K562 (cell line): ENCODE measurements around the gene CRB2.

Source experiments
- ATF1 ChIP-seq, 2 experiments: fragments of 450-650 bp in 1 of 2; IDR thresholded peaks; 2 replicates each; pipeline ENCODE4 v1.6.1; 2016; ENCODE audit warnings: missing compliant biosample characterization in 1 of 2, missing genetic modification characterization in 1 of 2
- COPS2 ChIP-seq: fragments of 450-650 bp; conservative IDR thresholded peaks from 2 replicates; pipeline ENCODE4 v1.6.1; 2016; ENCODE audit warnings: mild to moderate bottlenecking, moderate library complexity
- CTCF ChIP-seq, 3 experiments: IDR thresholded peaks in 2 of 3; conservative IDR thresholded peaks in 1 of 3; 2 replicates each; pipeline ENCODE4 v1.5.1; 2011 to 2012; ENCODE audit warnings: low read length in 3 of 3, mild to moderate bottlenecking in 3 of 3, control low read depth in 2 of 3, improper control_type of control experiment in 1 of 3, inconsistent platforms in 1 of 3, low read depth in 1 of 3, mixed read lengths in 1 of 3, moderate library complexity in 1 of 3; ENCODE audit not compliant: insufficient read depth in 2 of 3
- HIVEP1 ChIP-seq: fragments of 250-450 bp; sonication (Bioruptor Pico); IDR thresholded peaks from 2 replicates; pipeline ENCODE4 v1.4.0; 2020; ENCODE audit warnings: mild to moderate bottlenecking
- HNRNPUL1 ChIP-seq: fragments of 200-400 bp; formaldehyde crosslinking; IDR thresholded peaks from 2 replicates; pipeline ENCODE4 v1.6.1; 2017; ENCODE audit warnings: low read length
- MAZ ChIP-seq, 2 experiments: fragments of 450-650 bp in 1 of 2; sonication (generic) in 1 of 2; formaldehyde crosslinking; IDR thresholded peaks in 1 of 2; conservative IDR thresholded peaks in 1 of 2; 2 replicates each; pipeline versions ENCODE4 v1.4.0 to v1.5.0; 2020; ENCODE audit warnings: mild to moderate bottlenecking in 1 of 2, missing genetic modification reagents in 1 of 2
- POLR2A ChIP-seq: fragments of 450-650 bp; conservative IDR thresholded peaks from 2 replicates; pipeline ENCODE4 v1.6.1; 2016
- SMAD4 ChIP-seq: fragments of 250-450 bp; sonication (Bioruptor Pico); conservative IDR thresholded peaks from 2 replicates; pipeline ENCODE4 v1.8.0; 2021; ENCODE audit warnings: inconsistent platforms, mild to moderate bottlenecking, moderate library complexity
- STAT6 ChIP-seq: sonication (generic); formaldehyde crosslinking; IDR thresholded peaks from 2 replicates; pipeline ENCODE4 v1.8.1; 2023; ENCODE audit warnings: mild to moderate bottlenecking, missing genetic modification reagents
- TAL1 ChIP-seq: fragments of 450-650 bp; IDR thresholded peaks from 2 replicates; pipeline ENCODE4 v1.6.1; 2016; ENCODE audit warnings: mild to moderate bottlenecking
- TEAD4 ChIP-seq, 2 experiments: sonication (generic) in 1 of 2; formaldehyde crosslinking in 1 of 2; IDR thresholded peaks; 2 replicates each; pipeline versions ENCODE4 v1.6.1 to v1.8.0; 2012 to 2022; ENCODE audit warnings: borderline replicate concordance in 1 of 2, inconsistent platforms in 1 of 2, low read length in 1 of 2, mild to moderate bottlenecking in 1 of 2, missing genetic modification reagents in 1 of 2
- ZNF274 ChIP-seq: IDR thresholded peaks from 2 replicates; pipeline ENCODE4 v1.6.1; 2011; ENCODE audit warnings: low read depth, mild to moderate bottlenecking, low read length, moderate library complexity, borderline replicate concordance
- ZNF280B ChIP-seq: fragments of 250-450 bp; sonication (Bioruptor Pico); IDR thresholded peaks from 2 replicates; pipeline ENCODE4 v1.5.1; 2021; ENCODE audit warnings: mild to moderate bottlenecking
- ZNF407 ChIP-seq: fragments of 450-650 bp; IDR thresholded peaks from 2 replicates; pipeline ENCODE4 v1.6.1; 2016; ENCODE audit warnings: low read depth

- TF ChIP-seq STAT6 (CRISPR knock-in tag) (no peak), TAL1 (no peak), SMAD4 (CRISPR knock-in tag) (no peak), ZNF407 (no peak), HNRNPUL1 (no peak), CTCF (IDR thresholded peaks at IDR 0.05 in 2 of 3, conservative IDR thresholded peaks at IDR 0.05 in 1 of 3; ENCODE audit: insufficient read depth in 2 of 3, low read depth in 1 of 3, low read length in 3 of 3) (no peak), POLR2A (no peak), COPS2 (no peak), TEAD4 (IDR thresholded peaks at IDR 0.05; ENCODE audit: low read length) (no peak), TEAD4 (CRISPR knock-in tag; IDR thresholded peaks at IDR 0.05; ENCODE audit: borderline replicate concordance) (no peak), ZNF280B (no peak), ZNF274 (no peak), HIVEP1 (CRISPR knock-in tag) (no peak), MAZ (CRISPR knock-in tag; conservative IDR thresholded peaks at IDR 0.05 in 1 of 2, IDR thresholded peaks at IDR 0.05 in 1 of 2) (no peak), ATF1 (CRISPR knock-in tag; IDR thresholded peaks at IDR 0.05) (no peak), ATF1 (tag; IDR thresholded peaks at IDR 0.05) (no peak)
These were observed 19.0 kb upstream of the CRB2 start for GRCh38 chr9:123336959-123337358.
